Measurements from ENCODE around the gene ZKSCAN8.

The ZKSCAN8 gene

GRCh38 chr6:28139860-28140543 is 1.7 kb upstream of the ZKSCAN8 start:
- DNase-seq (ENCODE audit: low read depth in 2 of 2): no peak

GRCh38 chr6:28140616-28141015 is 1.1 kb upstream of the ZKSCAN8 start:
- no peak for DNase-seq (ENCODE audit: low read depth in 2 of 2)

- no peak for DNase-seq (ENCODE audit: low read depth in 2 of 2)
These were observed 763 bp downstream of the ZKSCAN8 start for GRCh38 chr6:28142446-28142845.

- DNase-seq (ENCODE audit: low read depth in 2 of 2): no peak
These were observed 3.5 kb downstream of the ZKSCAN8 start for GRCh38 chr6:28145231-28145630.

GRCh38 chr6:28152531-28152930 is 10.8 kb downstream of the ZKSCAN8 start:
- no peak for DNase-seq (ENCODE audit: low read depth in 2 of 2)

GRCh38 chr6:28153546-28153945 is 11.9 kb downstream of the ZKSCAN8 start:
- DNase-seq (ENCODE audit: low read depth in 2 of 2): no peak

- DNase-seq (ENCODE audit: low read depth in 2 of 2): no peak
These were observed 12.7 kb downstream of the ZKSCAN8 start for GRCh38 chr6:28154357-28154756.

GRCh38 chr6:28158318-28158717 is 16.6 kb downstream of the ZKSCAN8 start:
- no peak for DNase-seq (ENCODE audit: low read depth in 2 of 2)

- no peak for DNase-seq (ENCODE audit: low read depth in 2 of 2)
These were observed 17.4 kb downstream of the ZKSCAN8 start for GRCh38 chr6:28159029-28159607.

GRCh38 chr6:28160233-28160632 is 18.6 kb downstream of the ZKSCAN8 start:
- DNase-seq (ENCODE audit: low read depth in 2 of 2): no peak

- peak; percentile 68 to 72 for DNase-seq (ENCODE audit: low read depth in 2 of 2)
These were observed 19.9 kb downstream of the ZKSCAN8 start for GRCh38 chr6:28161410-28162079.

GRCh38 chr6:28165563-28165962 is 23.9 kb downstream of the ZKSCAN8 start:
- no peak for DNase-seq (ENCODE audit: low read depth in 2 of 2)

- DNase-seq (ENCODE audit: low read depth in 2 of 2): no peak
These were observed 25.4 kb downstream of the ZKSCAN8 start for GRCh38 chr6:28167068-28167467.

GRCh38 chr6:28167926-28168325 is 26.2 kb downstream of the ZKSCAN8 start:
- DNase-seq (ENCODE audit: low read depth in 2 of 2): no peak

- DNase-seq (ENCODE audit: low read depth in 2 of 2): no peak
These were observed 29.6 kb downstream of the ZKSCAN8 start for GRCh38 chr6:28171271-28171670.

- no peak for DNase-seq (ENCODE audit: low read depth in 2 of 2)
These were observed 30.3 kb downstream of the ZKSCAN8 start for GRCh38 chr6:28172006-28172405.

- no peak for DNase-seq (ENCODE audit: low read depth in 2 of 2)
These were observed 34.7 kb downstream of the ZKSCAN8 start for GRCh38 chr6:28176373-28176772.

GRCh38 chr6:28182255-28182654 is 40.6 kb downstream of the ZKSCAN8 start:
- DNase-seq (ENCODE audit: low read depth in 2 of 2): no peak

- no peak for DNase-seq (ENCODE audit: low read depth in 2 of 2)
These were observed 46.7 kb downstream of the ZKSCAN8 start for GRCh38 chr6:28188111-28188979.

GRCh38 chr6:28200020-28200419 is 58.3 kb downstream of the ZKSCAN8 start:
- no peak for DNase-seq (ENCODE audit: low read depth in 2 of 2)

- DNase-seq (ENCODE audit: low read depth in 2 of 2): no peak
These were observed 61.5 kb downstream of the ZKSCAN8 start for GRCh38 chr6:28203201-28203600.

- DNase-seq (ENCODE audit: low read depth in 2 of 2): no peak
These were observed 64.2 kb downstream of the ZKSCAN8 start for GRCh38 chr6:28205879-28206278.
